OCI-LY3 (cell line): ENCODE data around the gene FLCN.

Source experiments
- CTCF ChIP-seq: fragments of 200-600, 300-600 bp; sonication (generic); IDR thresholded peaks from 2 replicates; pipeline ENCODE4 v1.5.1; 2014; ENCODE audit warnings: antibody characterized with exemption, low read length, low read depth
- EZH2phosphoT487 ChIP-seq: fragments of 200-600 bp; shearing (Covaris generic); IDR thresholded peaks from 2 replicates; pipeline ENCODE4 v1.6.1; 2018; ENCODE audit warnings: antibody characterized with exemption, mixed run types, low read depth

DNA sequence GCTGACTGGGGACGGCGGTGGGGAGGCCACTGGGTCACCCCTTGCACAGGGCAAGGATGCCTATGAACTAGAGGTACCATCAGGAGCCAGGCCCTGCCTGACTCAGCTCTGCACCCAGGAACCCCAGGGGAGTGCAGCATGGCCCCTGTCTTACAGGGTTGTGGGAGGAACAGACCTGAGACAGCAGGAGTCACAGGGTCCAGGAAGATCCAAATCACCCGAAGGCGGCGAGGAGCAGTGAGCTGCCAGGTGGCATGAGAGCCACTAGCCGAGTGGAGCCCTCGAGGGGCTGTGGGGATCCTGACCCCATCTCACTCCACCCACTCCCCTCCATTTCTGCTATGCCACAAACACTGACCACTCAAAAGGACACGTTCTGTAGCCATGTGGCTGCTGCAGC lies 61.6 kb downstream of the FLCN start:
- TF ChIP-seq CTCF (no peak), EZH2phosphoT487 (no peak)
